HepG2 (cell line): ENCODE data around the gene JAG1. TPM values are rescaled to one million over a fixed set of nuclear protein-coding genes. Genes with fewer than 3 reads are reported as not detected.

Experiments used
- ATAC-seq: fragments of 200-7000 bp; cut with Tn5 transposase; 3 replicates; pipeline ENCODE4 v1.9.1; 2020; ENCODE audit warnings: mild to moderate bottlenecking, moderate library complexity
- BruUV-seq: library from RNA; stranded (reverse); fragments of 400-500 nt; replicated peaks from 2 replicates; lab custom pipeline; 2021; lab: Mats Ljungman, UMichigan
- CTCF ChIA-PET: fragments of 300-600 bp; formaldehyde crosslinking; extraction: SDS; loops from one replicate; lab custom pipeline; 2021; ENCODE audit warnings: low total read pairs, inconsistent platforms, low intra/inter-chr PET ratio; lab: Yijun Ruan, JAX
- POLR2A ChIA-PET: fragments of 350-600 bp; sonication (Branson Sonifier 250); formaldehyde crosslinking; loops from one replicate; lab custom pipeline; 2020; ENCODE audit warnings: antibody characterized with exemption, inconsistent platforms; lab: Yijun Ruan, JAX
- DNase-seq: peaks from one replicate; pipeline ENCODE4 v3.0.0-alpha.2; 2015; ENCODE audit warnings: low spot score
- FAIRE-seq: peaks from 3 replicates; lab custom pipeline; 2011; peaks lifted over from hg19 to GRCh38; lab: Jason Lieb, UNC
- H2AFZ ChIP-seq: one replicate; pipeline ENCODE4 v1.6.1; 2011; ENCODE audit warnings: low read length, inconsistent platforms
- H3K27ac ChIP-seq: fragments of 300-600 bp; 3 replicates; pipeline ENCODE4 v1.8.0; 2011; ENCODE audit warnings: mixed run types, mild to moderate bottlenecking, mixed read lengths, low read length, inconsistent platforms; ENCODE audit not compliant: insufficient read depth; ENCODE audit errors: extremely low read length
- H3K27me3 ChIP-seq, 2 experiments: fragments of 200-600 bp in 1 of 2; 2 replicates in 1 of 2; 3 replicates in 1 of 2; pipeline versions ENCODE4 v1.6.0 to v1.8.0; 2011; ENCODE audit warnings: low read length in 2 of 2, mild to moderate bottlenecking in 2 of 2, moderate library complexity in 2 of 2, inconsistent platforms in 1 of 2; ENCODE audit not compliant: insufficient read depth in 2 of 2, control insufficient read depth in 1 of 2
- H3K36me3 ChIP-seq, 2 experiments: fragments of 200-600 bp in 1 of 2; replicated peaks in 1 of 2; 2 replicates in 1 of 2; 3 replicates in 1 of 2; pipeline versions ENCODE4 v1.5.1 to v1.8.0; 2011; ENCODE audit warnings: low read length in 2 of 2, inconsistent platforms in 1 of 2; ENCODE audit not compliant: insufficient read depth in 2 of 2, control insufficient read depth in 1 of 2
- H3K4me1 ChIP-seq: 2 replicates; pipeline ENCODE4 v1.5.1; 2012; ENCODE audit warnings: low read length, inconsistent platforms; ENCODE audit not compliant: insufficient read depth
- H3K4me2 ChIP-seq: 2 replicates; pipeline ENCODE4 v1.6.0; 2011; ENCODE audit warnings: low read depth, low read length, inconsistent platforms
- H3K4me3 ChIP-seq, 3 experiments: fragments of 200-600 bp in 1 of 3; sonication (generic), shearing (Covaris generic) in 1 of 3; replicated peaks in 1 of 3; 2 replicates each; pipeline ENCODE4 v1.5.1; 2011 to 2016; ENCODE audit warnings: low read length in 3 of 3, inconsistent platforms in 2 of 3, low read depth in 2 of 3, mild to moderate bottlenecking in 2 of 3, control low read depth in 1 of 3, mixed read lengths in 1 of 3; ENCODE audit not compliant: insufficient read depth in 1 of 3
- H3K79me2 ChIP-seq: one replicate; pipeline ENCODE4 v1.6.1; 2011; ENCODE audit warnings: low read length, inconsistent platforms; ENCODE audit not compliant: insufficient read depth
- H3K9ac ChIP-seq: 2 replicates; pipeline ENCODE4 v1.6.0; 2011; ENCODE audit warnings: mild to moderate bottlenecking, low read depth, low read length, inconsistent platforms; ENCODE audit not compliant: insufficient read depth
- H3K9me3 ChIP-seq: 2 replicates; pipeline ENCODE4 v1.5.1; 2012; ENCODE audit warnings: mild to moderate bottlenecking, low read length
- H4K20me1 ChIP-seq: 2 replicates; pipeline ENCODE4 v1.6.0; 2011; ENCODE audit warnings: inconsistent platforms, mild to moderate bottlenecking, low read length, moderate library complexity; ENCODE audit not compliant: insufficient read depth
- CEBPG ChIP-seq: IDR thresholded peaks from 2 replicates; pipeline ENCODE4 v1.6.1; 2016
- HNRNPL ChIP-seq: fragments of 200-400 bp; formaldehyde crosslinking; IDR thresholded peaks from 2 replicates; pipeline ENCODE4 v1.6.1; 2017; ENCODE audit warnings: mild to moderate bottlenecking, low read depth, low read length
- ISX ChIP-seq: sonication (generic); formaldehyde crosslinking; conservative IDR thresholded peaks from 2 replicates; pipeline ENCODE4 v1.5.0; 2020; ENCODE audit warnings: missing genetic modification reagents
- ZBTB38 ChIP-seq: sonication (generic); formaldehyde crosslinking; IDR thresholded peaks from 2 replicates; pipeline ENCODE4 v1.5.1; 2020; ENCODE audit warnings: mild to moderate bottlenecking, missing genetic modification reagents
- ZBTB7B ChIP-seq: sonication (generic); formaldehyde crosslinking; IDR thresholded peaks from 2 replicates; pipeline ENCODE4 v1.4.0; 2020; ENCODE audit warnings: missing genetic modification reagents
- ZFP1 ChIP-seq: IDR thresholded peaks from 2 replicates; pipeline ENCODE4 v1.6.1; 2016
- ZFP41 ChIP-seq: sonication (generic); formaldehyde crosslinking; IDR thresholded peaks from 2 replicates; pipeline ENCODE4 v1.4.0; 2020; ENCODE audit warnings: mild to moderate bottlenecking, missing genetic modification reagents, borderline replicate concordance
- ZNF232 ChIP-seq: sonication (generic); formaldehyde crosslinking; IDR thresholded peaks from 2 replicates; pipeline ENCODE4 v1.4.0; 2020; ENCODE audit warnings: missing genetic modification reagents, borderline replicate concordance
- ZNF329 ChIP-seq: sonication (generic); formaldehyde crosslinking; IDR thresholded peaks from 2 replicates; pipeline ENCODE4 v1.9.0; 2021; ENCODE audit warnings: low read depth, mild to moderate bottlenecking, missing genetic modification reagents
- ZNF558 ChIP-seq: sonication (generic); formaldehyde crosslinking; IDR thresholded peaks from 2 replicates; pipeline ENCODE4 v1.9.0; 2022; ENCODE audit warnings: mild to moderate bottlenecking, missing genetic modification reagents, borderline replicate concordance
- ZNF724P ChIP-seq: sonication (generic); formaldehyde crosslinking; IDR thresholded peaks from 2 replicates; pipeline ENCODE4 v1.8.0; 2022; ENCODE audit warnings: missing genetic modification reagents, borderline replicate concordance
- ZNF768 ChIP-seq: sonication (generic); formaldehyde crosslinking; IDR thresholded peaks from 2 replicates; pipeline ENCODE4 v1.4.0; 2020; ENCODE audit warnings: missing genetic modification reagents
- WGBS: methylation state at CpG from one replicate; pipeline ENCODE4 v1.1.6; 2017; ENCODE audit warnings: low lambda C conversion rate; 5-methylcytosine and 5-hydroxymethylcytosine counted together
- in situ Hi-C: cut with HindIII; loops from 2 replicates; pipeline ENCODE4 v1.10.0; 2017; ENCODE audit warnings: low pct_unique_long_range_greater_than_20kb; ENCODE audit not compliant: extremely low pct_ligation_motif_present
- intact Hi-C: fragments of 100-400 bp; cut with micrococcal nuclease; formaldehyde crosslinking; loops from one replicate; pipeline ENCODE4 v1.10.0; 2022; ENCODE audit not compliant: unreplicated experiment
- polyA plus RNA-seq, 8 experiments: library from polyadenylated mRNA; depleted of rRNA in 3 of 8; stranded (reverse) in 7 of 8; unstranded in 1 of 8; fragments of >200 nt; fragmentation: Illumina TruSeq in 4 of 8; extraction: Trizol in 4 of 8; gene quantifications; 2 replicates each; pipeline versions ENCODE4 v1.2.1 to v1.2.3, GENCODE V29; 2011 to 2016; ENCODE audit warnings: low read depth in 4 of 8, missing spikeins in 1 of 8, mixed read lengths in 1 of 8; ENCODE audit not compliant: insufficient read depth in 1 of 8
- total RNA-seq, 5 experiments: library from RNA; depleted of rRNA; stranded (reverse); fragments of >200 nt; fragmentation: Illumina TruSeq; extraction: Trizol; gene quantifications; 2 replicates each; pipeline ENCODE4 v1.2.3, GENCODE V29; 2016; ENCODE audit warnings: low read depth in 1 of 5
- TF ChIP-seq, protein P1 (sequence below): IDR thresholded peaks from 2 replicates; pipeline ENCODE4 v1.6.1; 2016
- TF ChIP-seq, protein P2 (sequence below), 2 experiments: sonication (generic) in 1 of 2; formaldehyde crosslinking in 1 of 2; IDR thresholded peaks; 2 replicates each; pipeline versions ENCODE4 v1.4.0 to v1.6.1; 2016 to 2020; ENCODE audit warnings: borderline replicate concordance in 1 of 2, low read depth in 1 of 2, mild to moderate bottlenecking in 1 of 2, missing genetic modification reagents in 1 of 2
- TF ChIP-seq, protein P3 (sequence below): sonication (generic); formaldehyde crosslinking; IDR thresholded peaks from 2 replicates; pipeline ENCODE4 v1.8.0; 2022; ENCODE audit warnings: missing genetic modification reagents, mild to moderate bottlenecking, borderline replicate concordance
- TF ChIP-seq, protein P4 (sequence below): sonication (generic); formaldehyde crosslinking; IDR thresholded peaks from 2 replicates; pipeline ENCODE4 v1.4.0; 2020; ENCODE audit warnings: mild to moderate bottlenecking, missing genetic modification reagents

JAG1 gene
- total and polyA plus RNA-seq, 2 of the 13 experiments (the other 11 are each of a cell fraction or from before 2014, with no cell fraction given) = 47.1 to 56.3 TPM

DNA sequence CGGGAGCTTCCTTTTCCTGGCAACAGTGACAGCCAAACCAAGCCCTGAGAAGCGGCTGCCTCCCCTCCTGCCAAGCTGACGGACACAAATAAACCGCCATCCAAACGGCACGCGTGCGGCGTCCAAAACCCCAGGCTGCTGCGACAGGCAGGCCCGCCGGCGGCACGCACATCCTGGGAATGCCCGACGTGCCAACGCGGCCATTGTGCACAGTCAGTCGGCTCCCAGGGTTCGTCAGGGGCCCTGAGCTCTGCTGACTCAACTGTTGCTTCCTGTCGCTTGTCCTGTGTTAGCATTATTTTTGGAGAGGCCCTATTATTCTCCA is 6.8 kb downstream of the JAG1 start:
- H3K27ac ChIP-seq = no peak overlapping the region
- no TSS peak for BruUV-seq
- peaks cover 50% of the 10 kb centered on the region for H4K20me1 ChIP-seq
- H3K79me2 ChIP-seq = peaks cover 99% of the 10 kb centered on the region
- H3K4me1 ChIP-seq = peaks cover 97% of the 10 kb centered on the region
- no peaks in the 10 kb centered on the region for H3K27me3 ChIP-seq
- no peak overlapping the region for H2AFZ ChIP-seq
- peak overlapping the region in 1 of 3 experiments; percentile 6; a peak in 1 of 6 replicates for H3K4me3 ChIP-seq
- no peak for DNase-seq
- ChIA-PET CTCF (no interaction called here), POLR2A (interaction anchor here (1.7 to 6.1 kb wide), 2 partner anchors 6 to 102 kb away, joined by 5 to 43 read pairs; partner anchors contain the start of gene JAG1)
- no peak for ATAC-seq
- H3K9ac ChIP-seq = no peak overlapping the region
- H3K4me2 ChIP-seq = peak overlapping the region; percentile 38; the same call in 1 of the 2 replicates
- no peak for FAIRE-seq
- intact Hi-C loops (loop anchor here (10.0 kb wide), 1 partner anchor 202 kb away; no protein-coding TSS in a partner anchor), in situ Hi-C loops (loop anchor here (5.0 kb wide), 1 partner anchor 605 kb away; no protein-coding TSS in a partner anchor)
- H3K36me3 ChIP-seq = peaks cover 39 to 57% of the 10 kb centered on the region in 2 experiments
- H3K9me3 ChIP-seq = no peaks in the 10 kb centered on the region
- 98% methylated on average over 21 of the region's 21 CpGs for WGBS
- TF ChIP-seq, protein P1, sequence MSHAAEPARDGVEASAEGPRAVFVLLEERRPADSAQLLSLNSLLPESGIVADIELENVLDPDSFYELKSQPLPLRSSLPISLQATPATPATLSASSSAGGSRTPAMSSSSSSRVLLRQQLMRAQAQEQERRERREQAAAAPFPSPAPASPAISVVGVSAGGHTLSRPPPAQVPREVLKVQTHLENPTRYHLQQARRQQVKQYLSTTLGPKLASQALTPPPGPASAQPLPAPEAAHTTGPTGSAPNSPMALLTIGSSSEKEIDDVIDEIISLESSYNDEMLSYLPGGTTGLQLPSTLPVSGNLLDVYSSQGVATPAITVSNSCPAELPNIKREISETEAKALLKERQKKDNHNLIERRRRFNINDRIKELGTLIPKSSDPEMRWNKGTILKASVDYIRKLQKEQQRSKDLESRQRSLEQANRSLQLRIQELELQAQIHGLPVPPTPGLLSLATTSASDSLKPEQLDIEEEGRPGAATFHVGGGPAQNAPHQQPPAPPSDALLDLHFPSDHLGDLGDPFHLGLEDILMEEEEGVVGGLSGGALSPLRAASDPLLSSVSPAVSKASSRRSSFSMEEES (CRISPR knock-in tag) = no peak
- peak; percentile 80 for TF ChIP-seq ZBTB38 (CRISPR knock-in tag)
- no peak for TF ChIP-seq ZNF558 (CRISPR knock-in tag)
- TF ChIP-seq ZNF329 = no peak
- no peak for TF ChIP-seq ZNF724P (CRISPR knock-in tag)
- no peak for TF ChIP-seq CEBPG (CRISPR knock-in tag)
- TF ChIP-seq ZNF768 (CRISPR knock-in tag) = peak; percentile 31; the same call in 1 of the 2 replicates
- TF ChIP-seq, protein P2, sequence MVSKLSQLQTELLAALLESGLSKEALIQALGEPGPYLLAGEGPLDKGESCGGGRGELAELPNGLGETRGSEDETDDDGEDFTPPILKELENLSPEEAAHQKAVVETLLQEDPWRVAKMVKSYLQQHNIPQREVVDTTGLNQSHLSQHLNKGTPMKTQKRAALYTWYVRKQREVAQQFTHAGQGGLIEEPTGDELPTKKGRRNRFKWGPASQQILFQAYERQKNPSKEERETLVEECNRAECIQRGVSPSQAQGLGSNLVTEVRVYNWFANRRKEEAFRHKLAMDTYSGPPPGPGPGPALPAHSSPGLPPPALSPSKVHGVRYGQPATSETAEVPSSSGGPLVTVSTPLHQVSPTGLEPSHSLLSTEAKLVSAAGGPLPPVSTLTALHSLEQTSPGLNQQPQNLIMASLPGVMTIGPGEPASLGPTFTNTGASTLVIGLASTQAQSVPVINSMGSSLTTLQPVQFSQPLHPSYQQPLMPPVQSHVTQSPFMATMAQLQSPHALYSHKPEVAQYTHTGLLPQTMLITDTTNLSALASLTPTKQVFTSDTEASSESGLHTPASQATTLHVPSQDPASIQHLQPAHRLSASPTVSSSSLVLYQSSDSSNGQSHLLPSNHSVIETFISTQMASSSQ (IDR thresholded peaks at IDR 0.05; ENCODE audit: low read depth) = no peak
- TF ChIP-seq, protein P2 (CRISPR knock-in tag; IDR thresholded peaks at IDR 0.05; ENCODE audit: borderline replicate concordance) = no peak
- no peak for TF ChIP-seq ZFP41 (CRISPR knock-in tag)
- no peak for TF ChIP-seq ISX (CRISPR knock-in tag)
- peak; percentile 83 for TF ChIP-seq HNRNPL
- no peak for TF ChIP-seq ZNF232 (CRISPR knock-in tag)
- TF ChIP-seq, protein P3, sequence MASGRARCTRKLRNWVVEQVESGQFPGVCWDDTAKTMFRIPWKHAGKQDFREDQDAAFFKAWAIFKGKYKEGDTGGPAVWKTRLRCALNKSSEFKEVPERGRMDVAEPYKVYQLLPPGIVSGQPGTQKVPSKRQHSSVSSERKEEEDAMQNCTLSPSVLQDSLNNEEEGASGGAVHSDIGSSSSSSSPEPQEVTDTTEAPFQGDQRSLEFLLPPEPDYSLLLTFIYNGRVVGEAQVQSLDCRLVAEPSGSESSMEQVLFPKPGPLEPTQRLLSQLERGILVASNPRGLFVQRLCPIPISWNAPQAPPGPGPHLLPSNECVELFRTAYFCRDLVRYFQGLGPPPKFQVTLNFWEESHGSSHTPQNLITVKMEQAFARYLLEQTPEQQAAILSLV (CRISPR knock-in tag) = 0 out of 2 replicates have a peak, but pooled peaks have one; percentile 47
- no peak for TF ChIP-seq ZBTB7B (CRISPR knock-in tag)
- TF ChIP-seq ZFP1 = no peak
- TF ChIP-seq, protein P4, sequence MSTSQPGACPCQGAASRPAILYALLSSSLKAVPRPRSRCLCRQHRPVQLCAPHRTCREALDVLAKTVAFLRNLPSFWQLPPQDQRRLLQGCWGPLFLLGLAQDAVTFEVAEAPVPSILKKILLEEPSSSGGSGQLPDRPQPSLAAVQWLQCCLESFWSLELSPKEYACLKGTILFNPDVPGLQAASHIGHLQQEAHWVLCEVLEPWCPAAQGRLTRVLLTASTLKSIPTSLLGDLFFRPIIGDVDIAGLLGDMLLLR = no peak
